ENCODE results near the gene GRIA1. TPM values are rescaled to one million over a fixed set of nuclear protein-coding genes. Genes with fewer than 3 reads are reported as not detected.

GRIA1 gene
- total and polyA plus RNA-seq, 10 of the 15 experiments (the other 5 are each of a cell fraction or from before 2014, with no cell fraction given) = 0.04 to 0.18 (median 0.04) TPM; not detected in 7

- no peak for DNase-seq (ENCODE audit: low read depth, low spot score)
- H4K20me1 ChIP-seq (ENCODE audit: control insufficient read depth, insufficient read depth) = no peaks in the 10 kb centered on the region
- no peaks in the 10 kb centered on the region for H3K79me2 ChIP-seq (ENCODE audit: control insufficient read depth, insufficient read depth, low read length)
- in situ Hi-C loops (cut with MboI) (no loop called here), intact Hi-C loops (cut with micrococcal nuclease; ENCODE audit: unreplicated experiment) (no loop called here)
- no peak overlapping the region for H2AFZ ChIP-seq (ENCODE audit: control insufficient read depth, low read depth, low read length)
- no peaks in the 10 kb centered on the region for H3K36me3 ChIP-seq (ENCODE audit: control insufficient read depth in 2 of 2, insufficient read depth in 2 of 2, low read length in 1 of 2)
- no peak overlapping the region for H3K27ac ChIP-seq (ENCODE audit: control insufficient read depth, insufficient read depth)
- no peak for TF ChIP-seq POU2F2 (IDR thresholded peaks at IDR 0.05; ENCODE audit: borderline replicate concordance, low read depth, low read length)
- no peak for TF ChIP-seq NR2C2 (IDR thresholded peaks at IDR 0.05; ENCODE audit: borderline replicate concordance, control insufficient read depth, insufficient read length, low read depth)
- H3K9ac ChIP-seq (ENCODE audit: control insufficient read depth, insufficient read depth, low read length) = no peak overlapping the region
- no peaks in the 10 kb centered on the region for H3K9me3 ChIP-seq (replicated peaks; ENCODE audit: control insufficient read depth, insufficient read depth, low read length)
- WGBS (ENCODE audit: insufficient coverage, insufficient replicate concordance, low lambda C conversion rate, missing lambda C conversion rate) = 49% methylated on average over 2 of the region's 2 CpGs
- CTCF ChIA-PET = no interaction called here
- no peaks in the 10 kb centered on the region for H3K4me1 ChIP-seq (ENCODE audit: control insufficient read depth, insufficient read depth, low read length)
- POLR2A ChIA-PET = no interaction called here
- no peak overlapping the region for H3K4me2 ChIP-seq (ENCODE audit: control insufficient read depth, insufficient read depth)
- FAIRE-seq = no peak
- SMC1A ChIA-PET (ENCODE audit: uncharacterized antibody, unreplicated experiment) = interaction anchor here (2.1 kb wide), 1 partner anchor 22 kb away, joined by 7 read pairs; no protein-coding TSS in a partner anchor
- no peaks in the 10 kb centered on the region for H3K27me3 ChIP-seq (replicated peaks in 1 of 2; ENCODE audit: control insufficient read depth in 2 of 2, insufficient read depth in 2 of 2, low read length in 1 of 2)
- no peak for ATAC-seq
- RAD21 ChIA-PET (ENCODE audit: unreplicated experiment) = interaction anchor here (0.6 kb wide), 1 partner anchor 75 kb away, joined by 3 read pairs; no protein-coding TSS in a partner anchor
- BruUV-seq (replicated peaks) = no TSS peak
- no peak overlapping the region for H3K4me3 ChIP-seq
Measured at GRCh38 chr5:153517241-153517611, 26.8 kb downstream of the GRIA1 start.

- in situ Hi-C loops (cut with MboI) = no loop called here
- no peak for DNase-seq (ENCODE audit: low read depth, low spot score)
- Histone ChIP-seq H2AFZ (ENCODE audit: control insufficient read depth, low read depth, low read length) (no peak overlapping the region), H3K9me3 (replicated peaks; ENCODE audit: control insufficient read depth, insufficient read depth, low read length) (no peaks in the 10 kb centered on the region), H3K36me3 (ENCODE audit: control insufficient read depth in 2 of 2, insufficient read depth in 2 of 2, low read length in 1 of 2) (no peaks in the 10 kb centered on the region), H3K4me3 (no peak overlapping the region), H4K20me1 (ENCODE audit: control insufficient read depth, insufficient read depth) (no peaks in the 10 kb centered on the region), H3K9ac (ENCODE audit: control insufficient read depth, insufficient read depth, low read length) (no peak overlapping the region), H3K79me2 (ENCODE audit: control insufficient read depth, insufficient read depth, low read length) (no peaks in the 10 kb centered on the region), H3K4me2 (ENCODE audit: control insufficient read depth, insufficient read depth) (no peak overlapping the region), H3K27me3 (replicated peaks in 1 of 2; ENCODE audit: control insufficient read depth in 2 of 2, insufficient read depth in 2 of 2, low read length in 1 of 2) (no peaks in the 10 kb centered on the region), H3K27ac (ENCODE audit: control insufficient read depth, insufficient read depth) (no peak overlapping the region), H3K4me1 (ENCODE audit: control insufficient read depth, insufficient read depth, low read length) (no peaks in the 10 kb centered on the region)
- CTCF ChIA-PET = no interaction called here
- intact Hi-C loops (cut with micrococcal nuclease; ENCODE audit: unreplicated experiment) = no loop called here
- RAD21 ChIA-PET (ENCODE audit: unreplicated experiment) = no interaction called here
- FAIRE-seq = no peak
- ATAC-seq = no peak
- SMC1A ChIA-PET (ENCODE audit: uncharacterized antibody, unreplicated experiment) = interaction anchor here (2.1 kb wide), 1 partner anchor 12 kb away, joined by 8 read pairs; no protein-coding TSS in a partner anchor
- 4% methylated on average over 1 of the region's 1 CpG for WGBS (ENCODE audit: insufficient coverage, insufficient replicate concordance, low lambda C conversion rate, missing lambda C conversion rate)
- POLR2A ChIA-PET = no interaction called here
- no TSS peak for BruUV-seq (replicated peaks)
- TF ChIP-seq CBFB (IDR thresholded peaks at IDR 0.05; ENCODE audit: low read depth) (no peak), CREB1 (IDR thresholded peaks at IDR 0.05; ENCODE audit: low read depth) (no peak), PKNOX1 (IDR thresholded peaks at IDR 0.05) (no peak), CEBPB (IDR thresholded peaks at IDR 0.05; ENCODE audit: borderline replicate concordance in 1 of 2, low read depth in 2 of 2, low read length in 2 of 2) (no peak), SMAD5 (IDR thresholded peaks at IDR 0.05; ENCODE audit: low read depth) (no peak), JUNB (IDR thresholded peaks at IDR 0.05) (no peak), TCF7 (IDR thresholded peaks at IDR 0.05; ENCODE audit: borderline replicate concordance) (no peak), FOS (IDR thresholded peaks at IDR 0.05; ENCODE audit: borderline replicate concordance, extremely low read depth, insufficient read length) (no peak), KDM1A (IDR thresholded peaks at IDR 0.05; ENCODE audit: borderline replicate concordance) (no peak), NRF1 (conservative IDR thresholded peaks at IDR 0.05; ENCODE audit: low read depth, low read length) (no peak), TCF3 (IDR thresholded peaks at IDR 0.05; ENCODE audit: borderline replicate concordance, insufficient read depth, low read depth, low read length) (no peak), TCF12 (IDR thresholded peaks at IDR 0.05; ENCODE audit: low read depth, low read length) (no peak), ATF3 (IDR thresholded peaks at IDR 0.05; ENCODE audit: borderline replicate concordance, extremely low read depth, low read depth, low read length) (no peak), PBX3 (IDR thresholded peaks at IDR 0.05; ENCODE audit: insufficient replicate concordance, low read depth, low read length) (no peak), RAD21 (IDR thresholded peaks at IDR 0.05; ENCODE audit: insufficient read depth, low read depth, low read length) (no peak)
Measured at GRCh38 chr5:153520137-153520536, 29.7 kb downstream of the GRIA1 start.

Data from GM12878 (cell line).